Pancreas (tissue), 10 donors: ENCODE measurements around the gene KRTAP3-2. TPM values are rescaled to one million over a fixed set of nuclear protein-coding genes. Genes with fewer than 3 reads are reported as not detected.
"Not testable (repeated sequence)": the region's sequence is repeated elsewhere in the genome, so short reads cannot be mapped to it uniquely, and the experiment has no call there.

Experiments
- ATAC-seq, 4 donors: fragments of 200-7000 bp; cut with Tn5 transposase; one replicate each; pipeline versions ENCODE4 v1.8.0 to v1.9.1; 2020; ENCODE audit warnings: mild to moderate bottlenecking in 4 of 4, moderate library complexity in 4 of 4
- DNase-seq, 6 donors: peaks; one replicate each; pipeline ENCODE4 v3.0.0-alpha.2; 2020
- FAIRE-seq: peaks from 2 replicates; lab custom pipeline; 2012; peaks lifted over from hg19 to GRCh38; lab: Jason Lieb, UNC
- H3K27ac ChIP-seq, 4 donors: fragments of 200-600 bp; sonication (generic); 1 replicate in 3 of 4; 2 replicates in 1 of 4; pipeline versions ENCODE4 v1.5.0 to v1.8.0; 2020
- H3K27me3 ChIP-seq, 4 donors: fragments of 200-600 bp; one replicate each; pipeline ENCODE4 v1.8.0; 2021
- H3K36me3 ChIP-seq, 3 donors: fragments of 200-600 bp; sonication (generic) in 1 of 3; one replicate each; pipeline versions ENCODE4 v1.5.0 to v1.8.0; 2020 to 2021
- H3K4me1 ChIP-seq, 3 donors: fragments of 200-600 bp; one replicate each; pipeline ENCODE4 v1.8.0; 2021
- H3K4me3 ChIP-seq, 4 donors: fragments of 200-600 bp; sonication (generic) in 2 of 4; one replicate each; pipeline versions ENCODE4 v1.5.0 to v1.8.0; 2020 to 2021
- H3K9me3 ChIP-seq, 4 donors: fragments of 200-600 bp; one replicate each; pipeline ENCODE4 v1.8.0; 2021
- WGBS, 2 donors: extraction: QIAGEN DNeasy Blood & Tissue Kit; methylation state at CpG; one replicate each; pipeline ENCODE4 v1.1.7; 2013; 5-methylcytosine and 5-hydroxymethylcytosine counted together
- intact Hi-C, 3 donors: fragments of 100-400 bp; cut with DNase I; formaldehyde crosslinking; loops; one replicate each; pipeline versions ENCODE4 v1.11.1 to v1.14.2; 2022
- polyA plus RNA-seq, 2 donors: library from polyadenylated mRNA; stranded (reverse); fragments of 200-250 nt; gene quantifications; one replicate each; pipeline ENCODE4 v1.2.3, GENCODE V29; 2013
- total RNA-seq, 6 donors: library from RNA; stranded (reverse); fragmentation: NEBNext Ultra II Directional in 4 of 6; extraction: Animal tissue kit (Norgen Biotek cat#: 25700) in 4 of 6; gene quantifications; one replicate each; pipeline versions ENCODE4 v1.2.1 to v1.2.4, GENCODE V29; 2021 to 2023
- TF ChIP-seq, protein P1 (sequence below), 4 donors: fragments of 200-600 bp; sonication (generic) in 3 of 4; IDR thresholded peaks; one replicate each; pipeline versions ENCODE4 v1.5.0 to v1.8.0; 2021; ENCODE audit warnings: antibody characterized with exemption in 4 of 4
- donor health status: healthy with polysubstance abuse.
- donor health status: DM: no; HTN: no; CAD: no; lungs with moderate emphysema.
- donor health status: DM: no; HTN: no; CAD: no.
- donor health status: control.
- donor health status: control.
- donor health status: Bipolar disorder and iron deficiency.
- donor health status: DM: yes; HTN: yes; CAD: no.
- donor health status: DM: no; HTN: no; CAD: no.
- donor health status: DM: no; HTN: no; CAD: no.
- donor health status: DM: yes; HTN: yes; CAD: no.

KRTAP3-2 gene
- total and polyA plus RNA-seq, 8 donors, result not detected

DNA sequence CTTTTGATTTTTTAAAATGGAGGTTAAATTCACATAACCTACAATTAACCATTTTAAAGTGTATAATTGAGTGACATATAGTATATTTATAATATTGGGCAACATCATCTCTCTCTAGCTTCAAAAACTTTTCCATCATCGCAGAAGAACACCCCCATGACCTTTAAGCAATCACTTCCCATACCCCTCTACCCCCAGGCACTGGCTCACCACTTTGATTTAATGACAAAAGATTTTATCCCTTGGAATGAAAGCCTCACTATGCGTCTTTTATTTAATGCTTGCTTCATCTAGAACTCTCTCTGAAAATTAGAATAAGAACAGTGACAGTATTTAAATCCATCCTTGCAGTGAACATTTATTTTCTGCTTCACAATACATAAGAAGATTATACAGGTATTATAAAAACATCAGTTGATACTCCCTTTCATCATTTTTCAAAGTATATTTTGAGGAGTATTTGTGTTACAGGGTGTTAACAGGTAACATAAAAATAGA is 38.2 kb upstream of the KRTAP3-2 start:
- ATAC-seq, result no peak
- Histone ChIP-seq H3K9me3 (no peaks in the 10 kb centered on the region), H3K27ac (no peak overlapping the region), H3K4me1 (peaks cover 0 to 7% (median 5%) of the 10 kb centered on the region in 3 donors), H3K4me3 (no peak overlapping the region), H3K27me3 (no peaks in the 10 kb centered on the region), H3K36me3 (no peaks in the 10 kb centered on the region)
- FAIRE-seq, result no peak
- intact Hi-C loops, result no loop called here
- TF ChIP-seq, protein P1, sequence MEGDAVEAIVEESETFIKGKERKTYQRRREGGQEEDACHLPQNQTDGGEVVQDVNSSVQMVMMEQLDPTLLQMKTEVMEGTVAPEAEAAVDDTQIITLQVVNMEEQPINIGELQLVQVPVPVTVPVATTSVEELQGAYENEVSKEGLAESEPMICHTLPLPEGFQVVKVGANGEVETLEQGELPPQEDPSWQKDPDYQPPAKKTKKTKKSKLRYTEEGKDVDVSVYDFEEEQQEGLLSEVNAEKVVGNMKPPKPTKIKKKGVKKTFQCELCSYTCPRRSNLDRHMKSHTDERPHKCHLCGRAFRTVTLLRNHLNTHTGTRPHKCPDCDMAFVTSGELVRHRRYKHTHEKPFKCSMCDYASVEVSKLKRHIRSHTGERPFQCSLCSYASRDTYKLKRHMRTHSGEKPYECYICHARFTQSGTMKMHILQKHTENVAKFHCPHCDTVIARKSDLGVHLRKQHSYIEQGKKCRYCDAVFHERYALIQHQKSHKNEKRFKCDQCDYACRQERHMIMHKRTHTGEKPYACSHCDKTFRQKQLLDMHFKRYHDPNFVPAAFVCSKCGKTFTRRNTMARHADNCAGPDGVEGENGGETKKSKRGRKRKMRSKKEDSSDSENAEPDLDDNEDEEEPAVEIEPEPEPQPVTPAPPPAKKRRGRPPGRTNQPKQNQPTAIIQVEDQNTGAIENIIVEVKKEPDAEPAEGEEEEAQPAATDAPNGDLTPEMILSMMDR (IDR thresholded peaks at IDR 0.05), result no peak
- WGBS, 2 donors, result 68 to 87% methylated on average over 2 of the region's 2 CpGs
- DNase-seq, result no peak

GRCh38 chr17:41034346-41034935 is 34.7 kb upstream of the KRTAP3-2 start, which contains the start of gene KRTAP1-3:
KRTAP1-3 (minus strand) TSS chr17:41034874; CDS start chr17:41034821, 53 bp downstream.
- FAIRE-seq, H3K27me3 ChIP-seq, H3K4me1 ChIP-seq, H3K36me3 ChIP-seq, intact Hi-C loops, H3K4me3 ChIP-seq, H3K27ac ChIP-seq, ATAC-seq, H3K9me3 ChIP-seq: not testable (repeated sequence)
- peak in 1 of 6 donors; percentile 33 for DNase-seq
- WGBS, 2 donors, result 78 to 83% methylated on average over 10 of the region's 10 CpGs

GRCh38 chr17:41029633-41030245 is 30.0 kb upstream of the KRTAP3-2 start, which contains the start of gene KRTAP1-4:
KRTAP1-4 (minus strand) TSS chr17:41030195; CDS start chr17:41030078, 117 bp downstream.
- H3K27me3 ChIP-seq, result no peaks in the 10 kb centered on the region
- H3K27ac ChIP-seq, result no peak within 1 kb of the TSS
- ATAC-seq (no peak), DNase-seq (peak in 3 of 6 donors; percentile 22 to 50 (median 42)), FAIRE-seq (no peak)
- no peaks in the 10 kb centered on the region for H3K9me3 ChIP-seq
- no peak within 1 kb of the TSS for H3K4me3 ChIP-seq
- intact Hi-C loops, result no loop called here
- WGBS, 2 donors, result 72 to 77% methylated on average over 12 of the region's 12 CpGs
- no peaks in the 10 kb centered on the region for H3K36me3 ChIP-seq
- TF ChIP-seq, protein P1 (IDR thresholded peaks at IDR 0.05), result no peak
- H3K4me1 ChIP-seq, result no peaks in the 10 kb centered on the region

DNA sequence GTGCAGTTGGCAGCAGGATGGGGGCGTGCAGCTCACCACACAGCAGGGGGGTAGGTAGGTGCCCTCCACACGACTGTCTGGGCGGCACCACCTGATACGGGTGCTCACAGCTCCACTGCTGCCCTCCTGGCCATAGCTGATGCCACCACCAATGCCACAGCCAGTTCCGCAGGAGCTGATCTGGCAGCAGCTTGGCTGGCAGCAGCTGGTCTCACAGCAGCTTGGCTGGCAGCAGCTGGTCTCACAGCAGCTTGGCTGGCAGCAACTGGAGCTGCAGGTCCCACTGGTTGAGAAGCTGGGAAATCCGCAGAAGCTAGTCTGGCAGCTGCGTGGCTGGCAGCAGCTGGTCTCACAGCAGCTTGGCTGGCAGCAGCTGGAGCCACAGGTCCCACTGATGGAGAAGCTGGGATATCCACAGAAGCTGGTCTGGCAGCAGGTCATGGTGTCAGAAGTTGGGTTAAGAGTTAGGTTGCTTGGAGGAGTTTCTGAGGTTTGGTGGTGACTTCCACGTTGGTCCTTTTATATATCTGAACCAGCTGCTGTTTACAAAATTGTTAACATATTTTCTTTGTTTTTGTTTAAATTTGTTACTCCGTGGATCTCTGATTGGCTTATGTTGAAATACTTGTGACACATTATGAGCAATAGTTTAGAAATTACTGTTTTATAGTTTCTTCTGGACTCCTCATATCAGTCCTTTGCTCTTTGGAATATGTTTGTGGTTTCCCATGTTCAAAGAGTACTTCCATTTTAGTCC is 27.2 kb upstream of the KRTAP3-2 start, which contains the start of gene KRTAP1-5:
Gene KRTAP1-5 (minus strand): TSS at position 494 of the 757 bp plus-strand sequence. CDS start 53 bp downstream, at position 441.
- Histone ChIP-seq H3K36me3 (no peaks in the 10 kb centered on the region), H3K4me3 (no peak within 1 kb of the TSS), H3K27ac (no peak within 1 kb of the TSS), H3K4me1 (no peaks in the 10 kb centered on the region), H3K9me3 (no peaks in the 10 kb centered on the region), H3K27me3 (no peaks in the 10 kb centered on the region)
- ATAC-seq (peak in 1 of 4 donors; percentile 19), DNase-seq (peak in 4 of 6 donors; percentile 30 to 68 (median 40)), FAIRE-seq (no peak)
- 49 to 64% methylated on average over 9 of the region's 9 CpGs for WGBS, 2 donors
- TF ChIP-seq, protein P1 (IDR thresholded peaks at IDR 0.05), result no peak
- intact Hi-C loops, result no loop called here

GRCh38 chr17:41024697-41025096 is 25.0 kb upstream of the KRTAP3-2 start:
- Histone ChIP-seq H3K4me3 (no peak overlapping the region), H3K36me3 (no peaks in the 10 kb centered on the region), H3K4me1 (no peaks in the 10 kb centered on the region), H3K27ac (no peak overlapping the region), H3K9me3 (no peaks in the 10 kb centered on the region), H3K27me3 (no peaks in the 10 kb centered on the region)
- 58 to 70% methylated on average over 3 of the region's 3 CpGs for WGBS, 2 donors
- DNase-seq (no peak), ATAC-seq (no peak), FAIRE-seq (no peak)
- intact Hi-C loops, result no loop called here
- TF ChIP-seq, protein P1 (IDR thresholded peaks at IDR 0.05), result no peak
